GM12872 (cell line): ENCODE results near the gene LRRC4C.

Experiments used
- CTCF ChIP-seq: IDR thresholded peaks from 3 replicates; pipeline ENCODE4 v1.5.1; 2011; ENCODE audit warnings: low read depth, mild to moderate bottlenecking, low read length, moderate library complexity; ENCODE audit not compliant: insufficient read depth

LRRC4C gene

GRCh38 chr11:41119484-41119883 lies 340.0 kb downstream of the LRRC4C start:
- TF ChIP-seq CTCF = no peak

- TF ChIP-seq CTCF = no peak
These were observed 340.9 kb downstream of the LRRC4C start for GRCh38 chr11:41118521-41118920.

DNA sequence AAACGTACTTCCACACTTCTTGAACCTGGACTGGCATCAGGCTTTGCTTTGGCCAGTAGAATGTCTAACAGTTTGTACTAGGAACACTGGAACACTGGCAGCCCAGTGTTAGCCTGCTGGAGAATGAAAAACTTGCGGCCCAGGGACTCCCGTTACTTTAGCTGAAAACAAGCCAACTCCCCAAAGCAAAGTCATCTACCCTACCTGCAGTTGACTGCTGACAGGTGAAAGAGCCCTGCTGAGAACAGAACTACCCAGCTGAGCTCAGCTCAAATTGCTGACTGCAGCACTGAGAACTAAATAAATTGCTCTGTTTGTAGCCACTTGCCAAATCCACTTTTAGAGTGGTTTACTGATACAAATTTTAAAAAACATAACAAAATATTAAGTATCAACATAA lies 342.5 kb downstream of the LRRC4C start:
- no peak for TF ChIP-seq CTCF

- TF ChIP-seq CTCF = no peak
These were observed 344.4 kb downstream of the LRRC4C start for GRCh38 chr11:41115066-41115465.

GRCh38 chr11:41113160-41113559 lies 346.3 kb downstream of the LRRC4C start:
- no peak for TF ChIP-seq CTCF

DNA sequence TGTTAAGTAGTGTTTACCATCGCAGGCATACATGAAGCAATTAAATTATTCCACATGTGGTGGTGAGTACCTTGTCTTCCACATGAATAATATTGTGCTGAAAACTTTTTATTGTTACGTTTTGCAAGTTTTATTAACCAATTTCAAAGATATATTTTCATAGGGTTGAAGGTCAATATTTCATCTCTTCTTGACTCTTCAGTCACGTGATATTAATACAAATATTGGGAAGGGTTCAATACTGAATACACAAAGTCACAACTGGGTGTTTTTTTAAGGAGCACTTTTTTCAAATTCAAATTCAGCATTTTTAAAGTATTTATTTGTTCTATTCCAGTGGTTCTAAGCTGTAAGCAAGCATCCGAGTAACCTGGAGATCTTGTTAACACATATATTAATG lies 348.9 kb downstream of the LRRC4C start:
- no peak for TF ChIP-seq CTCF

DNA sequence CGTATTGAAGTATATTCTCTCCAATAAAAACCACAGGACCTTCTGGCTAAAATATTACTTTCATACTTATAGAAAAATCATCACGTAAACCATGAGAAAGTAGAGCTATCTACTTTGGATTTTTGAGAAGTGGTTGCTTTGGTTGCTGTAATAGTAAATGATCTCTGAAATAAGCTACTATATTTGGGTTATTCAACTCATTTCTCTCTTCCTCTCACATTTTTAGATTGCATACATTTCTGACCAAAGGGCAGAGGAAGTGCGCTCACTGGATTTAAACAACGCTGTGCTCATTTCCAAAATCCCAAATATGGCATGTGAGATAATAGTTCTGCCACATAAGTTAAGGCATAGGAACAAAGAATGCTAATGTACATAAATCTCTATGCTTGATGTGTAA lies 357.0 kb downstream of the LRRC4C start:
- TF ChIP-seq CTCF = no peak

DNA sequence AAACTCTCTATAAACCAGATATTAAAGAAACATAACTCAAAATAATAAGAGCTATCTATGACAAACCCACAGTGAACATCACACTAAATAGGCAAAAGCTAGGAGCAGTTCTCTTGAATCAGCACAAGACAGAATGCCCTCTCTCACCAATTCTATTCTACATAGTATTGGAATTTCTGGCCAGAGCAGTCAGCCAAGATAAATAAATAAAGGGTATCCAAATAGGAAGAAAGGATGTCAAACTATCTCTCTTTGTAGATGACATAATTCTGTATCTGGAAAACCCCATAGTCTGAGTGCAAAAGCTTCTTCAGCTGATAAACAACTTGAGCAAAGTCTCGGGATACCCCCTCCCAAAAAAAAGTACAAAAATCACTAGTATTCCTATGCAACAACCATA lies 359.8 kb downstream of the LRRC4C start:
- TF ChIP-seq CTCF = no peak
